Loucy (cell line): ENCODE data around the gene IL13RA1.

Experiments
- CTCF ChIP-seq: fragments of 200-600 bp; sonication (generic); conservative IDR thresholded peaks from 2 replicates; pipeline ENCODE4 v1.5.1; 2014; ENCODE audit warnings: mild to moderate bottlenecking, antibody characterized with exemption, low read length
- EZH2phosphoT487 ChIP-seq: fragments of 200-600 bp; IDR thresholded peaks from 2 replicates; pipeline ENCODE4 v1.6.1; 2018; ENCODE audit warnings: antibody characterized with exemption, mild to moderate bottlenecking, moderate library complexity, borderline replicate concordance

GRCh38 chrX:118720058-118720707 lies 7.2 kb upstream of the IL13RA1 start:
- TF ChIP-seq CTCF: no peak
- TF ChIP-seq EZH2phosphoT487: no peak
